ENCODE results near the gene AFF3. TPM values are rescaled to one million over a fixed set of nuclear protein-coding genes. Genes with fewer than 3 reads are reported as not detected.

AFF3 gene
- total RNA-seq, 1 donor from 2014 or later, result 8.0 TPM

GRCh38 chr2:99611034-99611433 lies 531.4 kb downstream of the AFF3 start:
- no peaks in the 10 kb centered on the region for H3K27me3 ChIP-seq (ENCODE audit: low read depth)
- intact Hi-C loops (cut with micrococcal nuclease), result no loop called here
- H3K4me1 ChIP-seq, result peaks cover 16% of the 10 kb centered on the region

GRCh38 chr2:99609851-99610381 lies 532.5 kb downstream of the AFF3 start:
- H3K4me1 ChIP-seq, result peaks cover 16% of the 10 kb centered on the region
- DNase-seq, result no peak
- H3K9me3 ChIP-seq (replicated peaks), result no peaks in the 10 kb centered on the region
- TF ChIP-seq CTCF (IDR thresholded peaks at IDR 0.05; ENCODE audit: borderline replicate concordance), result no peak
- intact Hi-C loops (cut with micrococcal nuclease), result no loop called here
- H3K27me3 ChIP-seq (ENCODE audit: low read depth), result no peaks in the 10 kb centered on the region
- no peak overlapping the region for H3K4me3 ChIP-seq
- no peak overlapping the region for H3K27ac ChIP-seq (replicated peaks)
- H3K36me3 ChIP-seq, result no peaks in the 10 kb centered on the region

More at GRCh38 chr2:99611034-99611433, 531.4 kb downstream of the AFF3 start:
- Histone ChIP-seq H3K27ac (replicated peaks) (no peak overlapping the region), H3K9me3 (replicated peaks) (no peaks in the 10 kb centered on the region), H3K4me3 (no peak overlapping the region), H3K36me3 (no peaks in the 10 kb centered on the region)
- TF ChIP-seq CTCF (IDR thresholded peaks at IDR 0.05; ENCODE audit: borderline replicate concordance), result no peak
- no peak for DNase-seq

GRCh38 chr2:99608861-99609260 lies 533.5 kb downstream of the AFF3 start:
- intact Hi-C loops (cut with micrococcal nuclease), result no loop called here
- no peak overlapping the region for H3K4me3 ChIP-seq
- no peaks in the 10 kb centered on the region for H3K9me3 ChIP-seq (replicated peaks)
- peaks cover 16% of the 10 kb centered on the region for H3K4me1 ChIP-seq
- no peak overlapping the region for H3K27ac ChIP-seq (replicated peaks)
- H3K27me3 ChIP-seq (ENCODE audit: low read depth), result no peaks in the 10 kb centered on the region
- no peaks in the 10 kb centered on the region for H3K36me3 ChIP-seq
- no peak for TF ChIP-seq CTCF (IDR thresholded peaks at IDR 0.05; ENCODE audit: borderline replicate concordance)
- no peak for DNase-seq

GRCh38 chr2:99607861-99608491 lies 534.4 kb downstream of the AFF3 start:
- Histone ChIP-seq H3K9me3 (replicated peaks) (no peaks in the 10 kb centered on the region), H3K36me3 (no peaks in the 10 kb centered on the region), H3K4me3 (no peak overlapping the region), H3K27me3 (ENCODE audit: low read depth) (no peaks in the 10 kb centered on the region), H3K27ac (replicated peaks) (peak overlapping the region; percentile 16), H3K4me1 (peaks cover 17% of the 10 kb centered on the region)
- no peak for TF ChIP-seq CTCF (IDR thresholded peaks at IDR 0.05; ENCODE audit: borderline replicate concordance)
- intact Hi-C loops (cut with micrococcal nuclease), result no loop called here
- DNase-seq, result no peak

- intact Hi-C loops (cut with micrococcal nuclease), result no loop called here
- no peaks in the 10 kb centered on the region for H3K9me3 ChIP-seq (replicated peaks)
- TF ChIP-seq CTCF (IDR thresholded peaks at IDR 0.05; ENCODE audit: borderline replicate concordance), result no peak
- no peaks in the 10 kb centered on the region for H3K36me3 ChIP-seq
- no peak for DNase-seq
- H3K27ac ChIP-seq (replicated peaks), result peak overlapping the region; percentile 16
- peaks cover 22% of the 10 kb centered on the region for H3K4me1 ChIP-seq
- no peaks in the 10 kb centered on the region for H3K27me3 ChIP-seq (ENCODE audit: low read depth)
- no peak overlapping the region for H3K4me3 ChIP-seq
Observed at GRCh38 chr2:99607454-99607853, 534.9 kb downstream of the AFF3 start.

Measured in left ventricle myocardium inferior (tissue), 1 donor.